NB4 (cell line): ENCODE data around the gene GJD3.
"Not testable (repeated sequence)": the region's sequence is repeated elsewhere in the genome, so short reads cannot be mapped to it uniquely, and the experiment has no call there.

Experiments used
- DNase-seq: peaks from one replicate; pipeline ENCODE4 v3.0.0; 2010; ENCODE audit warnings: low read depth
- H3K4me3 ChIP-seq: one replicate; pipeline ENCODE4 v1.5.1; 2011; ENCODE audit warnings: mild to moderate bottlenecking, low read depth, low read length, moderate library complexity
- MAX ChIP-seq: IDR thresholded peaks from 2 replicates; pipeline ENCODE4 v1.6.1; 2011; ENCODE audit warnings: low read depth, low read length
- MYC ChIP-seq: IDR thresholded peaks from 2 replicates; pipeline ENCODE4 v1.6.1; 2011; ENCODE audit warnings: low read depth, low read length
- POLR2A ChIP-seq: IDR thresholded peaks from 2 replicates; pipeline ENCODE4 v1.6.1; 2011; ENCODE audit warnings: mild to moderate bottlenecking; ENCODE audit not compliant: insufficient read length; ENCODE audit errors: extremely low read depth
- TF ChIP-seq, protein P1 (sequence below): IDR thresholded peaks from one replicate; pipeline ENCODE4 v1.5.1; 2012; ENCODE audit warnings: low read depth, low read length

Gene GJD3

DNA sequence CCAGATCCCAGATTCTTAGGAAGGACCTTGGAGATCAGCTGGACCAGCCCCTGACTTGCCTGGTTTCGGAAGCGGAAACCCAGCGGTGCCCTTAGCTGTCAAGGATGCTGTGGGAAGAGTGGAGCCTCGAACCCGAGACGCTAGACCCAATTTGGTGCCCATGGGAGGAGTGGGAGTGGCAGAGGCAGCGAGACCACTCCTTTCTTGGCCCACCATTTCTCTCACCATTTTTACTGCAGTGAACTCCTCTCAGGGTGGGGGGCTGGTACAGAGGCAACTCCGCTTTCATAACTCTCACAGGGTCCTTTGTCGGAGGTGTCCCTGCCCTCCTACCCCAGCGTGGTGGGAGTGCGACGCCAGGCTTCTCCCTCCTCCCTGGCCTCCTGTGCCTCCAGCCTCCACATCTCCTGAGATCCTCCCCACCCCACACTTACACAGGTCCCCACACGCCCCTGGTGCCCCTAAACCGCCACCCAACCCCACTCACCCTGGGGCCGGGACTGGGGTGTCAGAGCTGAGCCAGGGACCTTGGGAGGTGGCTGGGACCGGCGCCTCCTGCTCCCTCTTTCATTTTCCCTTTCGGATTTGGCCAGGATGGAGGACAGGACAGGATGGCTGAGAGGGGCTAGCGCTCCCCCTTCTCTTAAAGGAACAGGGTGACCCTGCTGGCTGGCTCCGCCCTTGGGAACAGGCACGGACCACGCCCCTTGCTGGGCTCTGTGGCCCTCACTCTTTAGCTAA, at the start of gene GJD3:
Gene GJD3 (minus strand): TSS at position 617 of the 741 bp plus-strand sequence. CDS start 922 bp downstream, outside the sequence.
- no peak within 1 kb of the TSS for H3K4me3 ChIP-seq
- TF ChIP-seq, protein P1, sequence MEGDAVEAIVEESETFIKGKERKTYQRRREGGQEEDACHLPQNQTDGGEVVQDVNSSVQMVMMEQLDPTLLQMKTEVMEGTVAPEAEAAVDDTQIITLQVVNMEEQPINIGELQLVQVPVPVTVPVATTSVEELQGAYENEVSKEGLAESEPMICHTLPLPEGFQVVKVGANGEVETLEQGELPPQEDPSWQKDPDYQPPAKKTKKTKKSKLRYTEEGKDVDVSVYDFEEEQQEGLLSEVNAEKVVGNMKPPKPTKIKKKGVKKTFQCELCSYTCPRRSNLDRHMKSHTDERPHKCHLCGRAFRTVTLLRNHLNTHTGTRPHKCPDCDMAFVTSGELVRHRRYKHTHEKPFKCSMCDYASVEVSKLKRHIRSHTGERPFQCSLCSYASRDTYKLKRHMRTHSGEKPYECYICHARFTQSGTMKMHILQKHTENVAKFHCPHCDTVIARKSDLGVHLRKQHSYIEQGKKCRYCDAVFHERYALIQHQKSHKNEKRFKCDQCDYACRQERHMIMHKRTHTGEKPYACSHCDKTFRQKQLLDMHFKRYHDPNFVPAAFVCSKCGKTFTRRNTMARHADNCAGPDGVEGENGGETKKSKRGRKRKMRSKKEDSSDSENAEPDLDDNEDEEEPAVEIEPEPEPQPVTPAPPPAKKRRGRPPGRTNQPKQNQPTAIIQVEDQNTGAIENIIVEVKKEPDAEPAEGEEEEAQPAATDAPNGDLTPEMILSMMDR: no peak
- TF ChIP-seq MAX (no peak), MYC (no peak), POLR2A (no peak)
- DNase-seq: no peak

- DNase-seq, H3K4me3 ChIP-seq: not testable (repeated sequence)
Observed at GRCh38 chr17:40414312-40414711, 49.8 kb upstream of the GJD3 start.

DNA sequence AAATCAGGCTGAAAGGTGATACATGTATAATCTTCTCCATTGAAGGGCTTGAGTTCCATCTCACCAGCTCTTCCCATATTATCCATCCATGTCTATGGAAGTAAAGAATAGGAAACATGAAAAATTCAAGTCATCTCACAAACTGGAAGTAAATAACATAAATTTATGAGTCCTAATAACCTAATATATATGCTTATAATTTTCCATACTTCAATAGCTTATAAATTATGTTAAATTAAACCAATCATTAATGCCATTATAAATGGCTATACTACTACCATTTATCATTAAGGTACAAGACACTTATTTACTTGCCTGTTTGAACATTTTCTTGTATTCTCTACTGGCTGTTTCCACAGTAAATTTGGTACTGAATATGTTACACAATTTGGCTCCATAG, 48.3 kb upstream of the GJD3 start:
- DNase-seq: no peak
- TF ChIP-seq, protein P1: no peak
- TF ChIP-seq POLR2A: no peak
- TF ChIP-seq MAX: no peak
- TF ChIP-seq MYC: no peak

DNA sequence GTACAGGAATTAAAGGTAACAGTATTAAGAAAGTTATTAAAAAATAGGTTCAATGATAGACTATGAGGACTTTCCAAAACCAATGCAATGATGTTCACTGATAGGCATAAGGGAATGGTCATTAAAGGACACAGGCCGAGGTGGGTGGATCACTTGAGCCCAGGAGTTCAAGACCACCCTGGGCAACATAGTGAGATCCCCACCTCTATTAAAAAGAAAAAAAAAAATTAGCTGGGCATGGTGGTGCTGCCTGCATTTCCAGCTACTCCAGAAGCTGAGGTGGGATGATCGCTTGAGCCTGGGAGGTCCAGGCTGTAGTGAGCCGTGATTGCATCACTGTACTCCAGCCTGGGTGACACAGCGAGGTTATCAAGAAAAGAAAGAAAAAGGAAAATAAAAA, 47.3 kb upstream of the GJD3 start:
- H3K4me3 ChIP-seq: no peak overlapping the region
- TF ChIP-seq MAX (no peak), MYC (no peak), POLR2A (no peak)
- TF ChIP-seq, protein P1: no peak
- no peak for DNase-seq

More for the DNA sequence above, 48.3 kb upstream of the GJD3 start:
- H3K4me3 ChIP-seq: no peak overlapping the region

DNA sequence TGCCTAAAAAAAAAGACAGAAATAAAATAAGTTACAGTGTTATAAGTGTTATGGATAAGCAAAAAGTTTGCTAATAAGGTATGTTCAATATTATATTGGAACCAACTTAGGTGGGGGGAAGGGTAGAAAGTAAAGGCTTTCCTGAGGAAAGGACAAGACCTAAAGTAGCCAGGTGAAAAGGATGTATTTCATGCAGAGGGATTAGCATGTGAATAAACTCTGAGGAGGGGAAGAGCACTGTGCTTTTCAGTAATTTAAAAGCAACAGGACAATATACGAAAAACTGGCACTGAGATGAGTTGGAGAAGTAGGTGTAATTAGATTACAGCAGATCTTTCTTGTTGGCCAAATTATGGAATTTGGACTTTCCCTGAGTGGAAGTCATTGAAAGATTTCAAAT, 45.5 kb upstream of the GJD3 start:
- TF ChIP-seq, protein P1: no peak
- TF ChIP-seq MAX (no peak), POLR2A (no peak), MYC (no peak)
- no peak for DNase-seq
- H3K4me3 ChIP-seq: no peak overlapping the region

DNA sequence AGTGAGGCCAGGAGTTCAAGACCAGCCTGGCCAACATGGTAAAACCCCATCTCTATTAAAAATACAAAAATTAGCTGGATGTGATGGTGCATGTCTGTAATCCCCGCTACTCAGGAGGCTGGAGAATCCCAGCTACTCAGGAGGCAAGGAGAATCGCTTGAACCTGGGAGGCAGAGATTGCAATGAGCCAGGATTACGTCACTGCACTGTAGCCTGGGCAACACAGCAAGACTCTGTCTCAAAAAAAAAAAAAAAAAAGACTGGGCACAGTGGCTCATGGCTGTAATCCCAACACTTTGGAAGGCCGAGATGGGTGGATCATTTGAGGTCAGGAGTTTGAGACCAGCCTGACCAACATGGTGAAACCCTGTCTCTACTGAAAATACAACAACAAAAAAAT, 45.0 kb upstream of the GJD3 start:
- not testable (repeated sequence) for H3K4me3 ChIP-seq, DNase-seq

- no peak for TF ChIP-seq POLR2A
- no peak for TF ChIP-seq MAX
- no peak for TF ChIP-seq MYC
- TF ChIP-seq, protein P1: no peak
- H3K4me3 ChIP-seq: no peak overlapping the region
- no peak for DNase-seq
Observed at GRCh38 chr17:40407460-40407859, 42.9 kb upstream of the GJD3 start.
